Glutamatergic neuron (in vitro differentiated cells): ENCODE results near the gene ALOX15B. TPM values are rescaled to one million over a fixed set of nuclear protein-coding genes. Genes with fewer than 3 reads are reported as not detected.

ENCODE experiments used
- DNase-seq: peaks from one replicate; pipeline ENCODE4 v3.0.0; 2022
- H3K27ac Mint-ChIP-seq: one replicate; pipeline ENCODE4 v1.8.0; 2020; ENCODE audit warnings: mild to moderate bottlenecking, mixed read lengths, inconsistent platforms; ENCODE audit not compliant: unreplicated experiment
- H3K27me3 Mint-ChIP-seq: one replicate; pipeline ENCODE4 v1.8.0; 2020; ENCODE audit warnings: mild to moderate bottlenecking, moderate library complexity, mixed read lengths, inconsistent platforms; ENCODE audit not compliant: unreplicated experiment
- H3K36me3 Mint-ChIP-seq: one replicate; pipeline ENCODE4 v1.8.0; 2020; ENCODE audit warnings: mild to moderate bottlenecking, mixed read lengths, inconsistent platforms; ENCODE audit not compliant: unreplicated experiment
- H3K4me1 Mint-ChIP-seq: one replicate; pipeline ENCODE4 v1.8.0; 2020; ENCODE audit warnings: mild to moderate bottlenecking, low read depth, mixed read lengths, inconsistent platforms; ENCODE audit not compliant: unreplicated experiment
- H3K4me3 Mint-ChIP-seq: one replicate; pipeline ENCODE4 v1.8.0; 2020; ENCODE audit warnings: mild to moderate bottlenecking, mixed read lengths, inconsistent platforms; ENCODE audit not compliant: unreplicated experiment
- H3K9me3 Mint-ChIP-seq: one replicate; pipeline ENCODE4 v1.8.0; 2020; ENCODE audit warnings: mild to moderate bottlenecking, moderate library complexity, mixed read lengths, inconsistent platforms; ENCODE audit not compliant: unreplicated experiment
- CTCF ChIP-seq: fragments of 200-600 bp; sonication (generic); IDR thresholded peaks from one replicate; pipeline ENCODE4 v1.5.0; 2021; ENCODE audit not compliant: partially characterized antibody, unreplicated experiment
- total RNA-seq: library from RNA; stranded (reverse); fragmentation: NEBNext Ultra II Directional; extraction: Animal tissue kit (Norgen Biotek cat#: 25700); gene quantifications from one replicate; pipeline ENCODE4 v1.2.1, GENCODE V29; 2021; ENCODE audit not compliant: unreplicated experiment

ALOX15B gene
- total RNA-seq, 1 donor from 2014 or later: not detected

GRCh38 chr17:8051831-8052230, 13.0 kb downstream of the ALOX15B start:
- Mint-ChIP-seq H3K9me3 (peaks cover 4% of the 10 kb centered on the region), H3K4me3 (no peak overlapping the region), H3K4me1 (no peaks in the 10 kb centered on the region), H3K27ac (no peak overlapping the region), H3K27me3 (peaks cover 2% of the 10 kb centered on the region), H3K36me3 (no peaks in the 10 kb centered on the region)
- DNase-seq: no peak
- no peak for TF ChIP-seq CTCF

- TF ChIP-seq CTCF: no peak
- no peak for DNase-seq
- Mint-ChIP-seq H3K4me3 (no peak overlapping the region), H3K36me3 (no peaks in the 10 kb centered on the region), H3K27me3 (peaks cover 2% of the 10 kb centered on the region), H3K9me3 (peaks cover 6% of the 10 kb centered on the region), H3K27ac (no peak overlapping the region), H3K4me1 (no peaks in the 10 kb centered on the region)
These were observed 13.7 kb downstream of the ALOX15B start for GRCh38 chr17:8052256-8053252.

GRCh38 chr17:8053600-8053999, 14.7 kb downstream of the ALOX15B start:
- peaks cover 6% of the 10 kb centered on the region for H3K9me3 Mint-ChIP-seq

GRCh38 chr17:8055851-8056231, 17.0 kb downstream of the ALOX15B start:
- no peak for DNase-seq
- no peak overlapping the region for H3K4me3 Mint-ChIP-seq
- H3K4me1 Mint-ChIP-seq: no peaks in the 10 kb centered on the region
- no peak overlapping the region for H3K27ac Mint-ChIP-seq
- no peak for TF ChIP-seq CTCF
- peaks cover 1% of the 10 kb centered on the region for H3K27me3 Mint-ChIP-seq
- no peaks in the 10 kb centered on the region for H3K36me3 Mint-ChIP-seq
- H3K9me3 Mint-ChIP-seq: peaks cover 5% of the 10 kb centered on the region

More at GRCh38 chr17:8053600-8053999, 14.7 kb downstream of the ALOX15B start:
- no peak for DNase-seq
- H3K4me3 Mint-ChIP-seq: no peak overlapping the region
- H3K27me3 Mint-ChIP-seq: peaks cover under 1% of the 10 kb centered on the region
- no peak for TF ChIP-seq CTCF
- H3K27ac Mint-ChIP-seq: no peak overlapping the region
- no peaks in the 10 kb centered on the region for H3K4me1 Mint-ChIP-seq
- no peaks in the 10 kb centered on the region for H3K36me3 Mint-ChIP-seq
